ENCODE measurements around the gene CELSR1.
"Not testable (repeated sequence)": the region's sequence is repeated elsewhere in the genome, so short reads cannot be mapped to it uniquely, and the experiment has no call there.

The CELSR1 gene

DNA sequence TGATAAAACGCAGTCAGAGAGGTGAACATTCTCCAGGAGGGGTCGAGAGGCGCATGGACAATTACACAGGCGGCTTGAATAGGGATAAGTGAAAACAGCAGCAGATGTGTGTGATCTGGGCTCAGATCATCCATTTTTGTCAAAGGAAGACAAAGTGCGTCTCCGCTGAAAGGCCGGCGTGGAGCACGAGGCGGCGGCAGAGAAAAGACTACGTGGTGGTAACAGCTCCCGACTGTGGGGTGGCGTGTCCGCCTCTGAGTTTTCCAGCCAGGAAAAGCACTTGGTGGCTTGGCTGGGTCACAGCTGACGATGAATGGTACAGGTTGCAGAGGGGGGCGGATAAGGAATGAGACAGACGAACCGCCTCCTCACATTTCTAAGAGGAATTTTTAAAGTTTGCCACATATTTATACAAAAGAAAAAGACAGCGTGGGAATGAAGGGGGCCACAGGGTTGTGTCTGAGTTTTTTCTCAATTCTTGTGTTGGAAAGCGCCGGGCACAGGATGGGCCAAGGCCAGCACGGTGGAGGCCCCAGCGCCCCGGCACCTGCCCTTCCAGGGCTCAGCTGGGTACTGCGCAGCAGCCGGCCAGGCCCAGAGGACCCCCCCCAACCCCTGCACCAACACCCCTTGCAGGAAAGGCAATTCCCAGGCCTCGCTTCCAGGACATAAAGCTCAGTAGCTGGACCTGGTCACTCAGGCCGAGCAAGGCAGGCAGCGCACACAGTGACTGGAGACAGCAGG is 121.5 kb downstream of the CELSR1 start:
- DNase-seq, result no peak

DNA sequence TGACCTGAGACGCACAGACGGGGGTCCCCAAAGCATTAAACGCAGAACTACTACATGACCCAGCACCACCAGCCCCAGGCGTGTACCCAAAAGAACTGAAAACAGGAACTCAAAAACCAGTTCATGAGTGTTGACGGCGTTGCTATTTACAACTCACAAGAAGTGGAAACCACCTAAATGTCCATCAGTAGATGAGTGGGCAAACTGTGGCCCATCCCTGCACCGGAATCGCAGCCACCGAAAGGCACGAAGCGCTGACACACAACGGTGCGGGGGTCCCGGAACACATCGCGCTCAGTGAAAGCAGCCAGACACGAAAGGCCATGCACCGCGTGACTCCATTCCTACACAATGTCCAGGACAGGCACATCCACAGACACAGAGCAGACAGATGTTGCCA is 122.7 kb downstream of the CELSR1 start:
- no peak for DNase-seq

DNA sequence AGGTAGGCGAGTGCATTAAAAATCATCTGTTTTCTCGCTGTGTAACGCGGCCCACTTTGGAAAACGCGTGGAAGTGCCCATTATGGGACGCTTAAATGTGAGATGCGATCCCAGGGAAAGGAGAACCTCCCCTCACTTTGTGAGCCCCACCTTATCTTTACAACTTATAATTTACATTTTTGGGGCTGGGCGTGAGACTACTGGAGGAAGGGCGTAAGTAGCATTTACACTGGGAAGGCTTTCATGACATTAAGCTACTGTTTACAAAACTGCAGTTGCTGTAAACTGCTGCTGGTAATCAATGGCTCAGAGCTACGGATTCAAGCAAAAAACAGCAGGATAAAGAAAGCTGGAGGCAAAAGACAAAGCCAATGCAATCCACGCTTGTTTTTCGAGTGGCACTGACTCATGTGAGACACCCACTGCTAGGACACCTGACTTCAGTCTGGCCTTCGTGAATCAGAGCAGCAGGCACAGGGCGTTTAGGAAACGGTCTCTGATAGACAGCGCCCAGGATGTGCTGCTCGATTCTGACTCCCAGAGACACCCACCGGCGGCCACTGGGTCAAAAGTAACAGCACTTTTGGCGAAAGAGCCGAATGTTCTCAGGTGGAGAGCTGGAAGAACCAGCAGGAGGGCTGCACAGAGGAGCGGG is 123.6 kb downstream of the CELSR1 start:
- no peak for DNase-seq

DNA sequence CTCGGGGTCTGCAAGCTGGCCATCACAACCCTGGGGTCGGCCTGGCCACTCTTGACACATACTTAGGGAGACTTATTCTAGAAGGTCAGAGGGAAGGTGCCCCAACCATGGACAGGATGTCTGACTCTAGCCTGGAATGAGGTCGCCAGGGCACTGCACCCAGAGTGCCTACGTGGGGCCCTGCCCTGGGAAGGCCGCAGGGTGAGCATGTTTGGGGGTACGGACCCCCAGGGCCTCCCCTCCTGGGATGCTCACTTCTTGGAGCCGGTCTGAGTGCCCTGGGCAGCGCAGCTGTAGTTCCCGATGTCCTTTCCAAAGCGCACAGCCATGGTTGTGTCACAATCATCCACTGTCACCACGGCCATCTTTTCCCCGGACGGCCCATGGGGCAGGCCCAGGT is 126.1 kb downstream of the CELSR1 start:
- no peak for DNase-seq

DNA sequence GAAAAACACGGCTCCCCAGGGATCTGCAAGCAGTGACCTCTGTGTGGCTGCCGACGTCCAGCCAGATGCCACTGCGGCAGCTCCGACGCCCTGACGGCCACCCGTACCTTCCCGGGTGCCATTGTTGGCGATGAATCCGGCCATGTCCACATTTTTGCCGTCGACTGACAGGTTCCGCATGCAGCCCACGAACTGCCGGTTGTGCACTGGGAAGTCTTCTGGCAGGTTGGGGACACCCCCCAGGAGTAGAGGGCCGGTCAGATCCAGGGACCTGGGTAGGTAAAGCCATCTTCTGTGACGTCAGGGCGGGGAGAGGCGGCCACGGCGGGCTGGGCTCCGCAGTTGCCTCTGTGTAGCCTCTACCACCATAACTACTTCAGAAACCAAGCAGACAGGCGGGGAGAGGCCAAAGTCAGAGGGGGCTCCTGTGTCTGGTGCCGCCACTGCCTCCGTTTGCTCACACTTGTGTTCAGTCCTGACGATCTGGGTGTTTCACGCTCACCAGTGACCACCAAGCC is 127.1 kb downstream of the CELSR1 start:
- no peak for DNase-seq

DNA sequence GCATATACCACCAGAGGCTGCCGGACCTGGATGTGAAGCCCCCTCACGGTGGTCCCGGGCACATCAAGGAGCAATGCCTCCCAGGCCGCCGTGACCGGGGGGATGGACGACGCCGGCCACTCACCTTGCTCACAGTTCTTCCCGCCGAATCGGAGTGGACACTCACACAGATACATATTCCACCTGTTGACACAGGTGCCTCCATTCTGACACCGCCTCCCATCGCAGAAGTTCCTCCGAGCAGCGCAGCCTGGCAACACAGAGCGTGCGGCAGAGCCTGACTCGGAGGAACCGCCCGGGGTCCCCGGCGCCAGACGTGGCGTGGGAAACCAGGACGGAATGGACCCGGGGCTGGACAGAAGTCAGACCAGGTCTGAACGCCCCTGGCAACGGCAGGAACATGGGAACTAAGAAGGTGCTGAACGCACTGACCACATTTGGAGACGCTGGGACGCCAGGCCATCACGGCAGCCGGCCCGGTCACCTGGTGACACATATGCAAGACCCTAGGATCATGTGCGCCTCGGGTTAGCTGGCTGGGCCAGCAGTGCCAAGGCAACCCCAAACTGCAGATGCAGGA is 127.7 kb downstream of the CELSR1 start:
- DNase-seq, result no peak

DNA sequence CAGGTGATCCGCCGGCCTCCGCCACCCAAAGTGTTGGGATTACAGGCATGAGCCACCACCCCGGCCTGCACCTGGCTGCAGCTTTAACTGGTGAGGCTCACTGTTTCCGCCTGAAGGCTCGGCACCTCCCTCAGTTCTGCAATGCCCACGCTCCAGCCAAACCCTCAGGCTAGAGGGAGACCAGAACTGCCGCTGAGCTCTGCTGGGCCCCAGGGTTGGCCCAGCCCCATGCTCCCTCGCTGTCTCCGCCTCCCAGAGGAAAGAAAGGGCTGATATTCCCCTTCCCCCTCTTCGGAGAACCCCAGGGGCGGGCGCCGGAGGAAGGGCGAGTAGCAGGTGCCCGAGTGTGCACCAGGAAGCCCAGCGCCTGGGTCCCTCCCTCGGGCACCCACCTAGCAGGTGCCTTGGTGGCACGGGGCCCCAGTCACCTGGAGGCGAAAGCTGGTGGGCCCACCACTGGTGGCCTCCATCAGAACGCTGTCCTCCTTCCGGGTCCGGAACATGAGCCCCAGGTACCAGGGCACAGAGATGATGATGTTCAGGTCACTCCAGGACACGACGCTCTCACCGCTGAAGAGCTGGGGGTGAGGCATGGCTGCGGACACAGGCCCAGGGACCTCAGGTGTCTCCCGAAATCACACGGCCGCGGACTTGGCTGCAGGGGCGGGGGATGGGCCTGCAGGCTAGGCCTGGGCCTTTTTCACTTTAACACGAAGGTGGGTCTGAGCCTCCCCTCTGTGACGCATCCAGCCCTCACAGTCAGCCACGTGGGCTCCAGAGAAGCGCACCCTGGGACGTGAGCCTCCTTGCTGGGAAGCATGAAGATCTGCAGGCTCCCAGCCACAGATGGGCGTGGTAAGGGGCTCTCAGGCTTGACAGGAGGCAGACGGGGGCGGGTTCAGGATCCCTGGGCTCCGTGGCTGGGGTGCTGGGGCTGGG is 128.6 kb downstream of the CELSR1 start:
- no peak for DNase-seq

DNA sequence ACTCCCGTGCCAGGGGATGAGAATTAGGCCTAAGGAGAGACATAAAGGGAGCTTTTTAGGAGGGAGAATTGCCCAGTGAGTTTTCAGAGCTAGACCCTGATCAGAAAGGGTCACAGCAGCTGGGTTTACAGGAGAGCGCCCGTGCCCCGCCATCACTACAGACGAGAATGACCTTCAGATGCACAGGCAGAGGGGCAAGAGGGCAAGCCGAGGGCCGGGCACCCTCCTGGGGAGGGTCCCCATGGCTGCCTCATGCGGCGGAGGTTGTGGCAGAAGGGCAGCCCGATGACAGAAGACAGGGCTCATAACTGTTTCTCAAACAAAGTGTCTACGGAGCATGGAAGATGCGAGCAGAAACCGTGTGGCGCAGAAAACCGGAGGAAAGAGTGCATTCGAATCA is 129.7 kb downstream of the CELSR1 start:
- no peak for DNase-seq

DNA sequence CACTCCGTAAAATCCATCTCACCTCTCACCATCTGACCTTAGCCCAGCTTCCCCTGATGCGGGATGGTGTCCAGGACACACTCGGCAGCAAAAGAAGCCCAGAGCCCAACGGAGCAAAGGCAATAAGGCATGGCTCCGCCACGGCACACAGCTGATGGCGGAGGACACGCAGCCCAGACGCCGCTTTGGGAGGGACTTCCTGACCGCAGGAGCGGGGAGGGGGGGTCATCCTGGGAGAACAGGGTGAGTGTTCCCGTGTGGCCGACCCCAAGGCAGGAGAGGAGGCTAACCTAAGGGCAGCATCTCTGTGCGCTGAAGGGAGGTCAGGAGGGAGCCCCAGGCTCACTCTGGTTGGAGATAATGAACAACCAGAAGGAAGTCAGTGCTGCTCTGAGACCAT is 130.6 kb downstream of the CELSR1 start:
- no peak for DNase-seq

DNA sequence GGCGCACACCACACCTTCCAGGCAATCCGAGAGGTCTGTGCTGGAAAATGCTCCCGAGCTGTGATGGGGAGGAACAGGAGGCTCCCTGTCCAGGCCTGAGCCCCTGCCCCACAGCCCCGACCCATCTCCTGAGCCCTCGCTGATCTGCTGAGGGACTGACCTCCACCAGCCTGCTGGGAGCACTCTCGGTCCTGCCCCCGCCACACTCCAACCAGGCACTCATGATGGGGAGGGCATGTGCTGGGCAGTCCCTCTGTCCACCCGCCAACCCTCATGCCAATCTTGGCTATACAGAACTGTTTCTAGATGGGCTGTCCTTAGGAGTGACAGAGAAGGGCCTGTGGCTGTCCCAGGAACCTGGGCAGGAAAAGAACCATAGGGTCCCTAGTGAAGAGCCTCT is 131.1 kb downstream of the CELSR1 start:
- DNase-seq, result no peak

DNA sequence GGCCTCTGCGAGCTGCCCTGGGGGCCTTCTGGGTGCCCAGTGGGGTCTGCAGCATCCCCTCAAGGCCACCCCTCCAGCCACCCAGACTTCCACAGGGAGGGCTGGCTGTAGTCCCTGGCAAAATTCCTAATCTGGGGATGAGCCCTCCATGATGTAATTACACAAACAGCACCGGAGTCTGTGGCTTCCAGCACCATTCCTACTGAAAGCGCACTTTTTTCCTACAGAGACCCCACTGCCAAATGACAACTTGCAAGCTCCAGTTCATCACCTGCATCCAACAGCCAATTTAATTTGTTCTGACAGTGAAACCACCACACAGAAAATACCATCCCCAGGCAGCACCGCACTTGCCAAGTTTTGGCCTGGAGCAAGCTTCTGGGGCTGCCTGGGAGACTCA is 131.5 kb downstream of the CELSR1 start:
- no peak for DNase-seq

DNA sequence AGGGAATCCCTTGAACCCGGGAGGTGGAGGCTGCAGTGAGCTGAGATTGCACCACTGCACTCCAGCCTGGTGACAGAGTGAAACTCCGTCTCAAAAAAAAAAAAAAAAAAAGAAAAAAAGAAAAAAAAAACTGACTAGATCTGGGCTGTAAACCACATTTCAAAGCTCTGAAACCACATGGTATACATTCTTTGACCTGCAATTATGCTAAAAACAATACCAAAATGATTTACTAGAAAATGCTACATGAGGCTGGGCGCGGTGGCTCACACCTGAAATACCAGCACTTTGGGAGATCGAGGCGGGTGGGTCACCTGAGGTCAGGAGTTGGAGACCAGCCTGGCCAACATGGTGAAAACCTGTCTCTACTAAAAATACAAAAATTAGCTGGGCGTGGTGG is 133.5 kb downstream of the CELSR1 start:
- DNase-seq, result not testable (repeated sequence)

DNA sequence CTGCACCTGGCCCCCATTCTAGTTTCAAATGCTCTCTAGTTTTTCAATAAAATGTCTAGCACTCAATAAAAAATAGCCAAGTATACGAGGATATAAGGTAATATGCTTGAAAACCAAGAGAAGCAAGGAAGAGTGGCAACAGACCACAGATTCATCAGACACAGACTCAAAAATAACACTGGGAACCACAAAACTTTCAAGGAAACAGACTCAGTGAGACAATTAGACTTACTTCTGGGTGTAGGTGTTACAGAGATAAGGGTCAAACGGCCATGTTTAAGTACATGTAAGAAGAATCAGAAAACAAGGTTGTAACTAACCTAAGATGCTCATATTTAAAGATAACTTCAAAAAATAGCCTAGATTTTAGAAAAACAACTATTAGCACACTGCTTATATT is 134.9 kb downstream of the CELSR1 start:
- DNase-seq, result no peak

DNA sequence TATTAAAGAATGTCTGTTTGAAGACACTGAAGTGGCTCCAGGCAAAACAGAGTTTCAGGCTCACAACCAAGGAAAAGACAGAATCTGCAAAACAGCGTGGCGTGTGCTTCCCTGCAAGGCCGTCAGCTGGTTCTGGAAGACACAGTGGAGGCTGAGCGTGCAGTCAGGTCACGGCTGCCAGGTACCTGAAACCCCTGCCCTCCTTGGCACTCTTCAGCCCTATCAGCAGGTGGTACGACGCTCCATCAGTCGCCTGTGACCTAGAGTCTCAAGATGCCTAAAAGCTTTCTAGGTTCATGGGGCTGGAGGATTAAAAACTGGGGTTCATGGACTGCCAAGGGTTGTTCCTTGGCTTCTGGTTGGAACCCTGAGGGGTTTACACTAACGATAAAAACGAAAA is 136.1 kb downstream of the CELSR1 start:
- DNase-seq, result no peak

DNA sequence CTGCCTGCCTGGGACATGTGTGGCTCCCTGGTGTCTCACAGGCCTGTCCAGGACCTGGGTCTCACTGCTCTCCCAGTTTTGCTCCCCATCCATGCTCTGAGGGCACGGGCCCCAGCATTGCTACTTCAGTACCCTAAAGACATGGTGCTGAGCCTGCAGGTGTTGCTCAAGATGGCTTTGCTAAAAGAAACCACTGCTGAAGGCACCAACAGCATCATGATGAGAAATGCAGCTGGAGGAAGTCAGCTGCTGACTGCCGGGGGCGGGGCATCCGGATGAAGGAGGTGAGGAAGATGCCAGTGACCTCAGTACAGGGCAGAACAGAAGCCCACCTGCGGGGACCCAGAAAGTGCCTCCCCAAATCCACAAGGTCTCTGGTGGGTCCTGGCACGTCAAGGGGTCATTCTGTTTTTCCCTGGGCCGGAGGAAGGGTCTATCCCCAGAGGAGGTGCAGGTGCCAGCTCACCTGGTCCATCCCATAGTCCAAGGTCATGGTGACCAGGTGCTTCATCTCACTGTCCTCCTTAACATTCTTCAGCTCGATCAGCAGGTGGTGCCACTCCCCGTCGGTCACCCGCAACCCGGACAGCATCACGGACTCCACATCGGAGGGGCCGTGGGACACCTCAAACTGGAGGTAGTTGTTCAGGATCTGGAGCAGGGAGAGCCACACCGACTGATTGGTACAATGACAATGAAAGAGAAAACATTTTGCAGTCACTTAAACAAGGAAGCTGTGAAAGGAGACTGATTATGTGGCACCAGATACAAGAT is 138.0 kb downstream of the CELSR1 start:
- no peak for DNase-seq

DNA sequence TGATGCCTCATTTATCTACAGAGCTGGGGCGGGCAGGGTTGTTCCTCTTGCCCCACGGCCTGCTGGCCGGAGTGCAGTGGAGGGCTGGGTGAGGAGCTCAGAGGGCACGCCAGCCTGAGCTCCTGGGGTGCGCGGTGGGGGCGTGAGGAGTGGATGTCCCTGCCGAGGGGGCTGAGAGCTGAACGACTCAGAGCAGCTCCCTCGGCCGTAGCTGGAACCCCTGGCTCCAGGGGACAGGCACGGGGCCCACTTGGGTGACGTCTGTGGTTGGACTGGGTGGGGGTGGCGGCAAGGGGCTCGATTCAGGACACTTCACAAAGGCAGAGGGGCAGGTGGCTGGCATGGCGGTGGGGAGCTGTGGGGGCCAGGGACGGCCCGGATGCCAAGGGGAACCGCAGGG is 139.5 kb downstream of the CELSR1 start:
- no peak for DNase-seq

DNA sequence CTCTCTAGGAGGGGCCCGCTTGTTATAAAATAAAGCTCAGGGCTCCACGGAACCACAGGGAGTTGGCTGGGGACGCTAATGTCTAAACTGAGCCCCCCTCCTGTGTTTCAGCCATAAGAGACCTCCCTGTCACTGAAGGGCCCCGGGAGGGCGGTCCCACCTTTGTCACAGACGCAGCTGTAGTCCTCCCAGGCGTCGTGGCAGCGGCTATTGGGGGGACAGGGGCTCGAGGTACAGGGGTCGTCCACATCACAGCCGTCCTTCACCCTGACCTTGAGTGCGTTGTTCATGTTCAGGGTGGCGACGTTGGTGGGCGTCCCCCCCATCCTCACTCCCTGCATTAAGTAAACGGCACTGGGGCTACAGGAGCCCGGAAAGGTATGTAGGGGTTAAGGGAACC is 139.9 kb downstream of the CELSR1 start:
- DNase-seq, result no peak

DNA sequence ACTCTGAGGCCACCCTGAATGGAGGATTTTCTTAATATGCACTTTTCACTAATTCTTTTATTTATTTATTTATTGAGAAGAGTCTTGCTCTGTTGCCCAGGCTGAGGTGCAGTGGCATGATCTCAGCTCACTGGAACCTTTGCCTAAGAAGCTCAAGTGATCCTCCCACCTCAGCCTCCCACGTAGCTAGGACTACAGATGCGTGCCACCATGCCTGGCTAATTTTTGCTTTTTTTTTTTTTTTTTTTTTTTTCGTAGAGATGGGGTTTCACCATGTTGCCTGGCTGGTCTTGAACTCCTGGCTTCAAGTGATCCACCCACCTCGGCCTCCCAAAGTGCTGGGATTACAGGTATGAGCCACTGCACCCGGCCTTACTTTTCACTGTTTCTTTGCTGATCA is 140.4 kb downstream of the CELSR1 start:
- DNase-seq, result not testable (repeated sequence)

DNA sequence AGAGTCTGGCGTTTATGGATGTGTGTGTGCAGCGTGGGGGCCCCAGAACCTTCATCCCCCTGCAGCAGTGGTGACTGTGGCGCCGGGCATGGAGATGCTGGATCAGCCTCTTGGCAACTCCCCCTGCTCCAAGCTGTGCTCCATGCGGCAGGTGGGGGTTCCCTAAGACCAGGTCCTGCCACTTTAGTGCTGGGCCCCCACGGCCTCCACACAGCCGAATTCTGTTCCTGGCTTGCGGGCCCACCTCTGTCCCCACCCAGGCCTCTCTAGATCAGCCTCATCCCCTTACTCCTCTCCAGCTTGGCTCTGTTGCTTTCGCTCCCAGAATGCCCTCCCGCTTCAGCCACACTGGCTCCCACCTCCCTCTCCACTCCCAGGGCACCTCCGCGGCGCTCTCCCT is 142.3 kb downstream of the CELSR1 start:
- no peak for DNase-seq

DNA sequence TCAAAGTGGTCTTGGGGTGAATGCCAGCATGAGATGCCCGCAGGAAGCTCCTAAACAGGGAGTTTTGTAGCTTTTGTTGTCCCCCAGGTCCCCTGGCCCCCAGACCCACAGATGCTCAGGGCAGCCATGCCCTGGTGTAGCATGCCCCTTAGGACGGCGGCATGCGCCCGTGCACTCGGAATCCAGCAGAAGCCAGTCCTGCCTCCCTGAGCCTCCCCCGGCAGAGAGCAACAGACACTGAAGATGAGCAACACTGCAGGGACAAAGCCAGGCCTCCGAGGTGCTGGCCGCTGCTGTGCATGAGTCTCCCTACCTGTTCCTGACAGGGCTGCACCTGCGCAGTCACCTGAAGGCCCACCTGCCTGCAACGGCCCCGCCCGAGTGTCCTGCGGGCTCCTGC is 142.8 kb downstream of the CELSR1 start:
- no peak for DNase-seq

DNA sequence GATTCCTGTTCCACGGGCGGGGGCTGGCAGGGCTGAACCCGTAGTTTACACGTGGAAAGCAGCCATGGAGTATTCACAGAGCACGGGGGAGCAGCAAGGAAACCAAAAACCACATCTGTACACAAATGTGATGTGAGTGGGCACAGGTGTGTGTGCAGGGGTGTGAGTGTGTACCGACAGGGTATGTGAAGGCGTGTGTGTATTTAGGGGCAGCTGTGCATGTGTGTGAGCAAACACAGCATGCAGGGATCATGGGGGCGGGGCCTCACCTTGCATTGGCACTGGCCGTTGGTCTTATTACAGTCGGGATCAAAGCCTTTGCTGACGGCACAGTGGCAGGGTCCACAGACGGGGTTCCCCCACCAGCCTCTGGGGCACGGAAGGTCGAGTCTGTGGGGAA is 143.5 kb downstream of the CELSR1 start:
- DNase-seq, result no peak

DNA sequence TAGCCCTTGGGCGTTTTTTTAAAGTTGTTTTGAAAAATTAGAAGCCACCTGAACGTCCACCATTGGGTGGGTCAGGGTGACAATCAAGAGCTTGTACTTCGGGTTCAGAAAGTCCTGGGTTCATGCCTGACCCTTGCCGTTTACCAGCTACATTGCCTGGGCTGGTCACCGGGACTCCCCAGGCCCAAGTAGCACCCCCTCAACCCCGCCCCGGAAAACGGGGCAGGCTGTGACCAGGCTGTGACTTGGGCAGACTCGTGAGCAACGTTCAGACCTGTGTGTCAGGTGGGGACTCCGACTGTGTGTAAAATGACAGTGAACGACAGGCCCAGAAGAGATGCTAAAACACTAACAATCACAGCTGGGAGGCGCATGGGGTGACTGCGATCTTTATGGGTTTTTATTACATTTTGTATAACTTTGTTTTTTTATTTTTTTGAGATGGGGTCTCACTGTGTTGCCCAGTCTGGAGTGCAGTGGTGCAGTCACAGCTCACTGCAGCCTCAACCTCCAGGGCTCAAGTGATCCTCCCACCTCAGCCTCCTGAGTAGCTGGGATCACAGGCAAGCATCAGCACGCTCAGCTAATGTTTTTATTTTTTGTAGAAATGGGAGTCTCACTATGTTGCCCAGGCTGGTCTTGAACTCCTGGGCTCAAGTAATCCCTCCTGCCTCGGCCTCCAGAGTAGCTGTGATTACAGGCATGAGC is 145.1 kb downstream of the CELSR1 start:
- DNase-seq, result no peak
